CD4-positive, alpha-beta T cell (primary cell): ENCODE data around the gene CRAMP1. TPM values are rescaled to one million over a fixed set of nuclear protein-coding genes. Genes with fewer than 3 reads are reported as not detected.

Experiments
- ATAC-seq: fragments of 200-7000 bp; cut with Tn5 transposase; one replicate; pipeline ENCODE4 v1.10.0; 2022; ENCODE audit warnings: mild to moderate bottlenecking; ENCODE audit not compliant: poor library complexity
- CTCF ChIA-PET: fragments of 350-600 bp; sonication (Branson Sonifier 250); formaldehyde crosslinking; loops from one replicate; lab custom pipeline; 2021; ENCODE audit warnings: antibody characterized with exemption, inconsistent platforms; lab: Charles Lee
- POLR2A ChIA-PET: fragments of 350-600 bp; sonication (Branson Sonifier 250); formaldehyde crosslinking; loops from one replicate; lab custom pipeline; 2021; ENCODE audit warnings: antibody characterized with exemption, inconsistent platforms; lab: Charles Lee
- DNase-seq, 14 experiments: peaks; one replicate each; pipeline ENCODE4 v3.0.0-alpha.2; 2013 to 2020; ENCODE audit warnings: mixed read lengths in 2 of 14
- H3K27ac ChIP-seq, 2 donors: one replicate each; pipeline versions ENCODE4 v1.5.1 to v1.7.0; 2013; ENCODE audit warnings: low read length in 2 of 2, low read depth in 1 of 2, mild to moderate bottlenecking in 1 of 2
- H3K27me3 ChIP-seq, 2 experiments: 1 replicate in 1 of 2; 2 replicates in 1 of 2; pipeline versions ENCODE4 v1.6.1 to v1.7.0; 2013; ENCODE audit warnings: low read length in 2 of 2, control low read depth in 1 of 2, mild to moderate bottlenecking in 1 of 2, moderate library complexity in 1 of 2; ENCODE audit not compliant: insufficient read depth in 2 of 2, control insufficient read depth in 1 of 2
- H3K36me3 ChIP-seq: one replicate; pipeline ENCODE4 v1.6.1; 2013; ENCODE audit warnings: low read length, control low read depth; ENCODE audit not compliant: insufficient read depth
- H3K4me1 ChIP-seq: one replicate; pipeline ENCODE4 v1.6.1; 2013; ENCODE audit warnings: low read length, control low read depth; ENCODE audit not compliant: insufficient read depth
- H3K4me3 ChIP-seq: one replicate; pipeline ENCODE4 v1.5.1; 2013; ENCODE audit warnings: mild to moderate bottlenecking, low read length, moderate library complexity
- H3K9me3 ChIP-seq, 2 experiments: 1 replicate in 1 of 2; 2 replicates in 1 of 2; pipeline versions ENCODE4 v1.6.1 to v1.7.0; 2013; ENCODE audit warnings: low read length in 2 of 2, mild to moderate bottlenecking in 2 of 2, control low read depth in 1 of 2, moderate library complexity in 1 of 2; ENCODE audit not compliant: control insufficient read depth in 1 of 2, insufficient read depth in 1 of 2
- H3K27ac Mint-ChIP-seq: one replicate; pipeline ENCODE4 v1.8.0; 2020; ENCODE audit warnings: mixed read lengths
- H3K27me3 Mint-ChIP-seq: one replicate; pipeline ENCODE4 v1.8.0; 2021; ENCODE audit warnings: mixed read lengths
- H3K36me3 Mint-ChIP-seq: one replicate; pipeline ENCODE4 v1.8.0; 2021; ENCODE audit warnings: low read depth, mixed read lengths
- H3K4me1 Mint-ChIP-seq: one replicate; pipeline ENCODE4 v1.8.0; 2021; ENCODE audit warnings: low read depth, mixed read lengths
- H3K4me3 Mint-ChIP-seq: one replicate; pipeline ENCODE4 v1.8.0; 2020; ENCODE audit warnings: mild to moderate bottlenecking, mixed read lengths
- H3K9me3 Mint-ChIP-seq: one replicate; pipeline ENCODE4 v1.8.0; 2020; ENCODE audit warnings: mixed read lengths
- CTCF ChIP-seq: fragments of 200-600 bp; IDR thresholded peaks from one replicate; pipeline ENCODE4 v1.8.0; 2022; ENCODE audit warnings: antibody characterized with exemption, mild to moderate bottlenecking
- intact Hi-C, 2 experiments: fragments of 100-400 bp; cut with DNase I in 1 of 2; cut with micrococcal nuclease in 1 of 2; formaldehyde crosslinking; loops; one replicate each; pipeline versions ENCODE4 v1.15.1 to v1.9.0; 2023 to 2025; cut with DNase I, micrococcal nuclease
- total RNA-seq, 174 experiments: library from RNA in 2 of 174; stranded (reverse) in 2 of 174; gene quantifications; one replicate each; pipeline ENCODE4 v1.2.3 and lab custom pipeline; 2021 to 2026

Gene CRAMP1
- total RNA-seq, 2 experiments from 2014 or later, result 14.1 to 15.2 TPM

GRCh38 chr16:1706386-1707192 lies 94.4 kb downstream of the CRAMP1 start:
- H3K4me3 ChIP-seq, result peak overlapping the region; percentile 98
- H3K27ac Mint-ChIP-seq, result peak overlapping the region; percentile 97
- ChIA-PET POLR2A (interaction anchor here (0.6 to 3.6 kb wide), 31 partner anchors 9 to 449 kb away, joined by 3 to 67 read pairs (median 5); partner anchors contain the start of genes CRAMP1, EME2, FAHD1 and HAGH), CTCF (interaction anchor here (0.6 to 5.1 kb wide), 18 partner anchors 9 to 286 kb away, joined by 3 to 39 read pairs (median 4); partner anchors contain the start of genes CRAMP1, EME2, IFT140 and JPT2)
- DNase-seq, result peak in 13 of 14 experiments; percentile 3 to 72 (median 41)
- H3K9me3 ChIP-seq, result no peaks in the 10 kb centered on the region
- intact Hi-C loops, result loop anchor here (1.0 to 5.0 kb wide), 7 partner anchors 17 to 399 kb away; partner anchors contain the start of genes UQCC4 (in 2 of the 2), CRAMP1 (in 1 of the 2), EME2 (in 1 of the 2) and FAHD1 (in 1 of the 2)
- H3K27me3 Mint-ChIP-seq, result no peaks in the 10 kb centered on the region
- TF ChIP-seq CTCF, result no peak
- peaks cover 39% of the 10 kb centered on the region for H3K4me1 ChIP-seq
- ATAC-seq, result peak; percentile 50
- H3K36me3 Mint-ChIP-seq, result peaks cover 32% of the 10 kb centered on the region
- H3K9me3 Mint-ChIP-seq, result no peaks in the 10 kb centered on the region
- peak overlapping the region; percentile 93 for H3K4me3 Mint-ChIP-seq
- peaks cover 10% of the 10 kb centered on the region for H3K36me3 ChIP-seq
- peaks cover 38% of the 10 kb centered on the region for H3K4me1 Mint-ChIP-seq
- H3K27me3 ChIP-seq, result no peaks in the 10 kb centered on the region
- H3K27ac ChIP-seq, result peak overlapping the region; percentile 58 to 67

GRCh38 chr16:1707193-1707790 lies 95.1 kb downstream of the CRAMP1 start:
- POLR2A ChIA-PET, result interaction anchor here (0.9 to 3.6 kb wide), 9 partner anchors 10 to 448 kb away, joined by 3 to 67 read pairs (median 7); partner anchors contain the start of genes JPT2, SPSB3, TMEM204 and TRAF7
- intact Hi-C loops, result loop anchor here (5.0 kb wide), 5 partner anchors 65 to 400 kb away; partner anchors contain the start of genes UQCC4 (in 2 of the 2), CRAMP1 (in 1 of the 2), EME2 (in 1 of the 2) and FAHD1 (in 1 of the 2)
- Mint-ChIP-seq H3K9me3 (no peaks in the 10 kb centered on the region), H3K4me1 (peaks cover 38% of the 10 kb centered on the region), H3K36me3 (peaks cover 26% of the 10 kb centered on the region), H3K27me3 (no peaks in the 10 kb centered on the region), H3K4me3 (peak overlapping the region; percentile 93), H3K27ac (peak overlapping the region; percentile 97)
- H3K9me3 ChIP-seq, result no peaks in the 10 kb centered on the region
- H3K27ac ChIP-seq, result peak overlapping the region in 1 of 2 donors; percentile 23
- peaks cover 39% of the 10 kb centered on the region for H3K4me1 ChIP-seq
- DNase-seq (peak in 3 of 14 experiments; percentile 13 to 42 (median 34)), ATAC-seq (no peak)
- no peak for TF ChIP-seq CTCF
- CTCF ChIA-PET, result interaction anchor here (5.1 kb wide), 1 partner anchor 30 kb away, joined by 39 read pairs; the partner anchor contains the start of gene JPT2
- H3K36me3 ChIP-seq, result peaks cover 13% of the 10 kb centered on the region
- peak overlapping the region; percentile 98 for H3K4me3 ChIP-seq
- no peaks in the 10 kb centered on the region for H3K27me3 ChIP-seq
